ENCODE results near the gene SLC24A3. TPM values are rescaled to one million over a fixed set of nuclear protein-coding genes. Genes with fewer than 3 reads are reported as not detected.

The SLC24A3 gene
- total and polyA plus RNA-seq, 2 donors from 2014 or later: 0.86 to 5.2 TPM

GRCh38 chr20:19715986-19716385, 503.5 kb downstream of the SLC24A3 start:
- Histone ChIP-seq H3K4me1 (ENCODE audit: control insufficient read depth in 2 of 3, insufficient read depth in 2 of 3, low read depth in 1 of 3, low read length in 3 of 3) (peaks cover 6 to 11% (median 10%) of the 10 kb centered on the region in 3 donors), H3K27ac (ENCODE audit: low read depth in 2 of 2, low read length in 2 of 2) (no peak overlapping the region), H3K36me3 (ENCODE audit: control insufficient read depth in 2 of 3, insufficient read depth in 3 of 3, low read length in 3 of 3) (no peaks in the 10 kb centered on the region), H3K9me3 (ENCODE audit: control insufficient read depth in 2 of 3, insufficient read depth in 1 of 3, low read length in 3 of 3) (no peaks in the 10 kb centered on the region), H3K9ac (ENCODE audit: low read length in 3 of 3) (no peak overlapping the region), H3K27me3 (ENCODE audit: control insufficient read depth, insufficient read depth, low read length) (no peaks in the 10 kb centered on the region), H3K4me3 (ENCODE audit: low read length in 3 of 3) (no peak overlapping the region)
- FAIRE-seq: no peak
- intact Hi-C loops (cut with DNase I): no loop called here
- peak in 1 of 5 donors; percentile 16 for DNase-seq
- TF ChIP-seq, protein P1, sequence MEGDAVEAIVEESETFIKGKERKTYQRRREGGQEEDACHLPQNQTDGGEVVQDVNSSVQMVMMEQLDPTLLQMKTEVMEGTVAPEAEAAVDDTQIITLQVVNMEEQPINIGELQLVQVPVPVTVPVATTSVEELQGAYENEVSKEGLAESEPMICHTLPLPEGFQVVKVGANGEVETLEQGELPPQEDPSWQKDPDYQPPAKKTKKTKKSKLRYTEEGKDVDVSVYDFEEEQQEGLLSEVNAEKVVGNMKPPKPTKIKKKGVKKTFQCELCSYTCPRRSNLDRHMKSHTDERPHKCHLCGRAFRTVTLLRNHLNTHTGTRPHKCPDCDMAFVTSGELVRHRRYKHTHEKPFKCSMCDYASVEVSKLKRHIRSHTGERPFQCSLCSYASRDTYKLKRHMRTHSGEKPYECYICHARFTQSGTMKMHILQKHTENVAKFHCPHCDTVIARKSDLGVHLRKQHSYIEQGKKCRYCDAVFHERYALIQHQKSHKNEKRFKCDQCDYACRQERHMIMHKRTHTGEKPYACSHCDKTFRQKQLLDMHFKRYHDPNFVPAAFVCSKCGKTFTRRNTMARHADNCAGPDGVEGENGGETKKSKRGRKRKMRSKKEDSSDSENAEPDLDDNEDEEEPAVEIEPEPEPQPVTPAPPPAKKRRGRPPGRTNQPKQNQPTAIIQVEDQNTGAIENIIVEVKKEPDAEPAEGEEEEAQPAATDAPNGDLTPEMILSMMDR (IDR thresholded peaks at IDR 0.05; ENCODE audit: borderline replicate concordance, extremely low read depth, insufficient read depth): no peak

- TF ChIP-seq, protein P1 (IDR thresholded peaks at IDR 0.05; ENCODE audit: borderline replicate concordance, extremely low read depth, insufficient read depth): no peak
- Histone ChIP-seq H3K9ac (ENCODE audit: low read length in 3 of 3) (no peak overlapping the region), H3K4me1 (ENCODE audit: control insufficient read depth in 2 of 3, insufficient read depth in 2 of 3, low read depth in 1 of 3, low read length in 3 of 3) (peaks cover 0 to 11% (median 0%) of the 10 kb centered on the region in 3 donors), H3K27ac (ENCODE audit: low read depth in 2 of 2, low read length in 2 of 2) (no peak overlapping the region), H3K36me3 (ENCODE audit: control insufficient read depth in 2 of 3, insufficient read depth in 3 of 3, low read length in 3 of 3) (no peaks in the 10 kb centered on the region), H3K9me3 (ENCODE audit: control insufficient read depth in 2 of 3, insufficient read depth in 1 of 3, low read length in 3 of 3) (no peaks in the 10 kb centered on the region), H3K27me3 (ENCODE audit: control insufficient read depth, insufficient read depth, low read length) (no peaks in the 10 kb centered on the region), H3K4me3 (ENCODE audit: low read length in 3 of 3) (no peak overlapping the region)
- FAIRE-seq (no peak), DNase-seq (peak in 1 of 5 donors; percentile 19)
- intact Hi-C loops (cut with DNase I): no loop called here
Observed at GRCh38 chr20:19718880-19719279, 506.4 kb downstream of the SLC24A3 start.

DNA sequence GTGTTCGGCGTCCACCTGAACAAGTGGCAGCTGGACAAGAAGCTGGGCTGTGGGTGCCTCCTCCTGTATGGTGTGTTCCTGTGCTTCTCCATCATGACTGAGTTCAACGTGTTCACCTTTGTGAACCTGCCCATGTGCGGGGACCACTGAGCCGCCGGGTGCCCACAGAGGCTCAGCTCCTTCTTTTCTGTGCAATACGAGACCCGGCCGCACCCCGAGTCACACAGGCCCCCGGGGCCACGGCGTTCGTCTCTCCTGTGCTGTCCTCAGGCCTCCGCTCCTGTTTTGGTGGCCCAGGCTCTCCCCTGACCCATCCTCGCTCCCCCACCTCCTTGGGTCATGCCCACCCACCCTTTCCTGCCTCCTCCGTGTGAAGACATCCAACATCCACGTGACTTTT, 508.5 kb downstream of the SLC24A3 start:
- no peaks in the 10 kb centered on the region for H3K36me3 ChIP-seq (ENCODE audit: control insufficient read depth in 2 of 3, insufficient read depth in 3 of 3, low read length in 3 of 3)
- H3K4me1 ChIP-seq (ENCODE audit: control insufficient read depth in 2 of 3, insufficient read depth in 2 of 3, low read depth in 1 of 3, low read length in 3 of 3): no peaks in the 10 kb centered on the region
- FAIRE-seq: no peak
- DNase-seq: no peak
- H3K9me3 ChIP-seq (ENCODE audit: control insufficient read depth in 2 of 3, insufficient read depth in 1 of 3, low read length in 3 of 3): no peaks in the 10 kb centered on the region
- H3K4me3 ChIP-seq (ENCODE audit: low read length in 3 of 3): no peak overlapping the region
- no peak overlapping the region for H3K27ac ChIP-seq (ENCODE audit: low read depth in 2 of 2, low read length in 2 of 2)
- intact Hi-C loops (cut with DNase I): no loop called here
- no peak overlapping the region for H3K9ac ChIP-seq (ENCODE audit: low read length in 3 of 3)
- H3K27me3 ChIP-seq (ENCODE audit: control insufficient read depth, insufficient read depth, low read length): no peaks in the 10 kb centered on the region
- TF ChIP-seq, protein P1 (IDR thresholded peaks at IDR 0.05; ENCODE audit: borderline replicate concordance, extremely low read depth, insufficient read depth): no peak

DNA sequence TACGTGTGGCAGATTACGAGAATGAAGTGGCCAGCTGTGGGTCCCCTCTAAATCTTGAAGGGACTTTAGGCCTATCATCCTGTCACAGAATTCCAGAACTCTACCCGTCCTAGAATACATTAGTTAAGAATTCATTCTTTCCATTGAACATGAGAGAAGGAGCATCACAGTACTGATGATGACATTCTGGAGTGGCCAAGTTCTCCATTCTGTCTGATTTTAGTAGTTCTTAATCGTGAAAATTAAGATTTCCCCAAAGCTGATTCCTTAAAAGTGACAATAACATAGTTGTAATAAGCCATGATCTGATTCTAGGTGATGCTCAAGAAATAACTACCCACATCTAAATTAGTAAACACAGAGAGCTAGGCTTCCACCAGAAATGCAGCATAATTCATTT, 510.6 kb downstream of the SLC24A3 start:
- Histone ChIP-seq H3K27ac (ENCODE audit: low read depth in 2 of 2, low read length in 2 of 2) (no peak overlapping the region), H3K36me3 (ENCODE audit: control insufficient read depth in 2 of 3, insufficient read depth in 3 of 3, low read length in 3 of 3) (no peaks in the 10 kb centered on the region), H3K9me3 (ENCODE audit: control insufficient read depth in 2 of 3, insufficient read depth in 1 of 3, low read length in 3 of 3) (no peaks in the 10 kb centered on the region), H3K9ac (ENCODE audit: low read length in 3 of 3) (no peak overlapping the region), H3K27me3 (ENCODE audit: control insufficient read depth, insufficient read depth, low read length) (no peaks in the 10 kb centered on the region), H3K4me1 (ENCODE audit: control insufficient read depth in 2 of 3, insufficient read depth in 2 of 3, low read depth in 1 of 3, low read length in 3 of 3) (no peaks in the 10 kb centered on the region), H3K4me3 (ENCODE audit: low read length in 3 of 3) (no peak overlapping the region)
- DNase-seq (no peak), FAIRE-seq (no peak)
- intact Hi-C loops (cut with DNase I): no loop called here
- TF ChIP-seq, protein P1 (IDR thresholded peaks at IDR 0.05; ENCODE audit: borderline replicate concordance, extremely low read depth, insufficient read depth): no peak

Data from kidney (tissue), 14 donors.